Testis (tissue), 2 donors: Measurements from ENCODE around the gene ANKRD33.

Experiments used
- CTCF ChIP-seq, 3 experiments: fragments of 450-650 bp in 2 of 3; fragments of 200-600 bp in 1 of 3; sonication (generic) in 1 of 3; IDR thresholded peaks; one replicate each; pipeline ENCODE4 v1.5.1; 2016 to 2019; ENCODE audit warnings: antibody characterized with exemption in 3 of 3, mild to moderate bottlenecking in 2 of 3, moderate library complexity in 1 of 3
- POLR2A ChIP-seq: fragments of 450-650 bp; IDR thresholded peaks from one replicate; pipeline ENCODE4 v1.6.1; 2017; ENCODE audit warnings: antibody characterized with exemption, mild to moderate bottlenecking, moderate library complexity

DNA sequence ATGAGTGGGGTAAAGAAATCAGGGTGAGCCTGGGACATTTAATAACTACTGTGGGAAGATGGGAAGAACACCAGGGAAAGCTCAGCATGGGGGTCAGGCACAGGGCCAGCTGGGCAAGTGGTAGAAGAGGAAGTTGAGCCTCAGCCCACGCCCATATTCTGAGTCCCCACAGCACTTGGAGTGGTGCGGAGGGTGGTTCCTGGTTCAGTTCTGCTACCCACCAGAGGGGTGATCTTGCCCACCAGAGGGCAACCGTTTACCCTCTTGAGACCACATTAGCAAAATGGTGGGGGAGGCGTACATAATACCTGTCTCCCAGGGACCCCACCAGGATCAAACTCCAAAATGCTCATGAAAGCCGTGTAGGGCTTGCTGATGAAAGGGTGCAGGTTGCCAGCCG, 16.8 kb upstream of the ANKRD33 start:
- TF ChIP-seq POLR2A (no peak), CTCF (IDR thresholded peaks at IDR 0.05) (no peak)
